ENCODE results near the gene PALS2.

PALS2 gene

DNA sequence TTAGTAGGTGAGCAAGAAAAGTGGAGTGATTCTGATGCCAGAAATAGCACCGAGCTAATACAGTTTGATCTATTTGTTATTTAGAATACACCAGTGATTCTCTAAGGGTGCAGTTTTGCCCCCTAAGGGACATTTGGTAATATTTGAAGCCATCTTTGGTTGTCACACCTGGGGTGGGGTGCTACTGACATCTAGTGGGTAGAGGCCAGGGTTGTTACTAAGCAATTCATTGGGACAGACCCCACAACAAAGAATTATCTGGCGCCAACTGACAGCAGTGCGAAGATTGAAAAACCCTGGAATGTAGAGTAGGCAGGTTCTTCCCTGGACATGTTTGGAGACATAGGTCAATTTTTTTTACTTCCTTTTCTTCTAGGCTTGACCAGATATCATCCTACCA lies 14.6 kb downstream of the PALS2 start:
- DNase-seq (ENCODE audit: low read depth) = peak; percentile 56
- H3K4me3 ChIP-seq (ENCODE audit: low read depth, low read length) = no peak overlapping the region
- peak; percentile 49 for TF ChIP-seq CTCF (IDR thresholded peaks at IDR 0.05; ENCODE audit: low read depth, low read length)
- no peak for TF ChIP-seq POLR2A (IDR thresholded peaks at IDR 0.05; ENCODE audit: extremely low read depth, insufficient read length)

DNA sequence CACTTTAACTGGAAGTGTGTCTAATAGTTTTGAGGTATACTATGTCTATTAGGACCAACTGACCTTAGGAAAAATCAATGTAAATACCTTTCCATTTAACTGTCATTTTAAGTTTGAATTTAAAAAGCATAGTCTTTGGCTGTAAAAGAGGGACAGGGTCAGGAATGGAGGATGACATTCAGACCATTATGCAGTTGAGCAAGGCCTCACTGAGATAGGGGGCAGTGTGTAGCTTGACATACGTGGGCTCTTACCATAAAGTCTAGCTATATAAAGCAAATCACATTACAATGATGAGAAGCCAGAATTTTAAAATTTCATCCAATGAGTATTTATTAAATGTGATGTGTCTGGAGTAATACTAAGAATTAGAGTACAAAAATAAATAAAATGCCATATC lies 17.9 kb downstream of the PALS2 start:
- TF ChIP-seq POLR2A (IDR thresholded peaks at IDR 0.05; ENCODE audit: extremely low read depth, insufficient read length) (no peak), MYC (IDR thresholded peaks at IDR 0.05; ENCODE audit: low read depth, low read length) (no peak), CTCF (IDR thresholded peaks at IDR 0.05; ENCODE audit: low read depth, low read length) (no peak), MAX (IDR thresholded peaks at IDR 0.05; ENCODE audit: low read depth, low read length) (no peak)
- H3K4me3 ChIP-seq (ENCODE audit: low read depth, low read length) = no peak overlapping the region
- DNase-seq (ENCODE audit: low read depth) = no peak

DNA sequence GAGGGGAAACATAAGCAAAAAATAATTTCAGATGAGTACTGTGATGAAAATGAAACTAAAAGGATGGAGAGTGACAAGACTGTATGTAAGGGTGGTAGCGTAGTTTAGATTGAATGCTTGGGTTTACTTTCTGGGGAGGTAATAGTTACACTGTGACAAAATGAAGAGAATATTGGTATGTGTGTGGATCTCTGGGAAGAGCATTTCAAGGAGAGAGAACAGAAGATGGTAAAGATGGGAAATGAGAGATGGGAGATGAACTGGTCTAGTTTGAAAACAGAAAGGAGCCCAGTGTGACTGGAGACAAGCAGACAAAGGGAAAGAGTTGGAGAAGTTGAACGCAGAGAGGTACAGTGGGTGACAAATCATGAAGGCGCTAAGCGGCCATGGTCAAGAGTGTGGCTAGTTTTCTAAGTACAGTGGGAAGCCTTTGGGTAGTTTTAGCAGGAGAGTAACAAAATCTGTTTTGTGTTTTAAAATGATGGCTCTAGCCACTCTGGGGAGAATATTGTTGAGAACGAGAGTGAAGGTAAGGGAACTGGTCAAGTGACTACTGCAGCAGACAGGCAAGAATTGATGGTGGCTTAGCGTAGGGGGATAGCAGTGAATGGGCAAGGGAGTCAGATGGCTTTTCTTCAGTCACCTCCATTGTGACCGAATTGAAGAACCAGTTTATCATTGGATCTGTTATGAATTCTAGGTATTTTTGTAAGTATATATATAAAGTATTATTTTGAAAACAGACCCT lies 22.6 kb downstream of the PALS2 start:
- TF ChIP-seq MAX (IDR thresholded peaks at IDR 0.05; ENCODE audit: low read depth, low read length) = no peak
- no peak overlapping the region for H3K4me3 ChIP-seq (ENCODE audit: low read depth, low read length)
- DNase-seq (ENCODE audit: low read depth) = no peak

DNA sequence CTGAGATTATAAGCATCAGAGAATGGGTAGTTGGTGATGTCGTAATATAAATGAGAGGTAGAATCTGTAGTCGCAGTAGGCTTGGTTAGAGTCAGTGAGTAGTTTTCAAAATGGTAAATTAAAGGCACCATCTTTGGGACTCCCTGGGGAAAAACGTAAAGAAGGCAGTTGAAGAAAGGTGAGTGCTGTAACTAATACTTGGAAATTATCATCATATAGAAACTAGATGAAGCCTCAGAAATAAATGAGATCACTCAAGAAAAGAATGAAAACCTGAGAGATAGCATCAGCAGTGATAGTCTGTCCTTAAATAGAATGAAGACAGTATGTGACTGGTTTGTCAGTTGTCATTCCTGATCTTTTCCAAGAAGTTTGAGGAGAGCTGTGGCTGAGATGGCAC lies 23.8 kb downstream of the PALS2 start:
- DNase-seq (ENCODE audit: low read depth) = no peak
- TF ChIP-seq POLR2A (IDR thresholded peaks at IDR 0.05; ENCODE audit: extremely low read depth, insufficient read length) (no peak), CTCF (IDR thresholded peaks at IDR 0.05; ENCODE audit: low read depth, low read length) (no peak), MAX (IDR thresholded peaks at IDR 0.05; ENCODE audit: low read depth, low read length) (no peak), MYC (IDR thresholded peaks at IDR 0.05; ENCODE audit: low read depth, low read length) (no peak)
- no peak overlapping the region for H3K4me3 ChIP-seq (ENCODE audit: low read depth, low read length)

GRCh38 chr7:24601600-24601999 lies 28.3 kb downstream of the PALS2 start:
- no peak for TF ChIP-seq POLR2A (IDR thresholded peaks at IDR 0.05; ENCODE audit: extremely low read depth, insufficient read length)
- no peak for TF ChIP-seq MAX (IDR thresholded peaks at IDR 0.05; ENCODE audit: low read depth, low read length)
- no peak for TF ChIP-seq CTCF (IDR thresholded peaks at IDR 0.05; ENCODE audit: low read depth, low read length)
- TF ChIP-seq MYC (IDR thresholded peaks at IDR 0.05; ENCODE audit: low read depth, low read length) = no peak
- no peak for DNase-seq (ENCODE audit: low read depth)

DNA sequence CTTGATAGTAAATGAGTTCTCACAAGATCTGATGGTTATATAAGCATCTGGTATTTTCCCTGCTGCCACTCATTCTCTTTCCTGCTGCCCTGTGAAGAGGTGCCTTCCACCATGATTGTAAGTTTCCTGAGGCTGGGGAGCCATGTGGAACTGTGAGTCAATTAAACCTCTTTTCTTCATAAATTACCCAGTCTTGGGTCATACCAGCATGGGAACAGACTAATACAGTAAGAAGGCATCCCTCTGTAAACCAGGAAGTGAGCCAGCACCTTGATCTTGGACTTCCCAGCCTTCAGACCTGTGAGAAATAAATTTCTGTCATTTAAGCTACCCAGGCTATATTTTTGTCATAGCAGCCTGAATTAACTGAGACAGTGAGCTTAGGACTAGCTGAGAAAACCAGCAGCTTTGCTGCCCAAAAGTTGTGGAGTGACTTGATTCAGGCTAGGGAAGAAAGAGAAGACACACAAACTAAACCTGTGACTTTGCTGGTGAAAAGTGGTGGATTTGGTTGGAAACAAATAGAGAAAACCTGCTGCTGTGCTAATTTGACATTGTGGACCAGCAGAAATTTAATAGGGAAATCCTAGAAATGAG lies 29.7 kb downstream of the PALS2 start:
- DNase-seq (ENCODE audit: low read depth) = no peak
- TF ChIP-seq POLR2A (IDR thresholded peaks at IDR 0.05; ENCODE audit: extremely low read depth, insufficient read length) (no peak), CTCF (IDR thresholded peaks at IDR 0.05; ENCODE audit: low read depth, low read length) (no peak), MYC (IDR thresholded peaks at IDR 0.05; ENCODE audit: low read depth, low read length) (no peak), MAX (IDR thresholded peaks at IDR 0.05; ENCODE audit: low read depth, low read length) (no peak)
- H3K4me3 ChIP-seq (ENCODE audit: low read depth, low read length) = no peak overlapping the region

More at GRCh38 chr7:24601600-24601999, 28.3 kb downstream of the PALS2 start:
- no peak overlapping the region for H3K4me3 ChIP-seq (ENCODE audit: low read depth, low read length)
